DMS53 (cell line): Measurements from ENCODE around the gene GNB1.
A peak's percentile ranks its signal among the peaks of the same experiment; 100 is the strongest.
"Not testable (repeated sequence)": the region's sequence is repeated elsewhere in the genome, so short reads cannot be mapped to it uniquely, and the experiment has no call there.

ENCODE experiments used
- DNase-seq: peaks from one replicate; lab custom pipeline; 2025; lab: John Stamatoyannopoulos, UW

Gene GNB1

DNA sequence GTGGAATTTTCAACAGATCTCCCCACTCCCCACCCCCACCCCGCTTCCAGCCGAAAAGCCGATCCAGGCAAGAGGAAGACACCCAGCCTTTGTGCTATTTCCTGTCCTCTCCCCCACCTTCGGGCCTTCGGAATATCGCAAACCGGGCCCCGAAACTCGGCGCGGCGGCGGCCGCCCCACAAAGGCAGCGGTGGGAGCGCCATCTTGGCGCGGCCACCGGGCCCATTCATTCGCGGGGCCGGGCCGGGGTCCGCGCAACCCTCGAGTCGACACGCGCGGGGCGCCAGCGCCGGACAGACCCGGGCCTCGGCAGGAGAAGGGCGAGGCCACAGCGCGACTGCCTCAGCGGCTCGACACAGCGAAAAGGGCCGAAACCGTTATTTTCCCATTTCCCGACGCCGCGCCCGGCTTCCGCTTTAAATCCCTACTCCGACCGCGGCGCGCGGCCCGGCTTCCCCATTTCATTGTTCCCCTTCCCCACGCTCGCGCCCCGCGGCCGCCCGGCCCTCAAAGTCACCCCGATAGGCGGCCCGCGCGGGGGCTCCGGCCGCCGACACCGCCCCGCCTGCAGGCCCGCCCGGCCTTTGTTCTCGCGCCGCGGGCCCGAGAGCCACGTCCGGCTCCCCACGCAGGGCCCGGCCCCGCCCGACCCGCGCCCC, 911 bp downstream of the GNB1 start:
- peak; percentile 74 for DNase-seq

GRCh38 chr1:1889090-1889750, 1.7 kb downstream of the GNB1 start:
- DNase-seq: peak; percentile 38

GRCh38 chr1:1883890-1884289, 7.0 kb downstream of the GNB1 start:
- DNase-seq: not testable (repeated sequence)

GRCh38 chr1:1883092-1883873, 7.6 kb downstream of the GNB1 start:
- DNase-seq: no peak

DNA sequence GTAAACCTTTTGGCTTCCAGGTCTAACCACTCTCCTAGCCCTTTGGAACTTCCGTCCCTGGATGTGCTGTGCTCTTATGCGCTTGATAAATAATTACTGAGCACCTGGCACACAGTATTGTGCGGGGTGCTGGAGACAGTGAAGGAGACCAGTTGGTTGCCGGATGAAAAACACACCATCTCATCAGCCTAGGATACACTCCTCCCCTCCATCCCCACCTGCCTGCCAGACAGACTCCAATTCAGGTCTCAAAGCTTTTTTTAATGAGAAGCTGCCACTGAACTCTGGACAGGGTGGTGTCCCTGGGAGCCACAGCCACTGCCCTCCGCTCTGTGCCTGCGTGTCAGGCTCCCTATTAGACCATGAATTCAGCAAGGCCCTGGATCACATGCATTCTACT, 9.2 kb downstream of the GNB1 start:
- no peak for DNase-seq

DNA sequence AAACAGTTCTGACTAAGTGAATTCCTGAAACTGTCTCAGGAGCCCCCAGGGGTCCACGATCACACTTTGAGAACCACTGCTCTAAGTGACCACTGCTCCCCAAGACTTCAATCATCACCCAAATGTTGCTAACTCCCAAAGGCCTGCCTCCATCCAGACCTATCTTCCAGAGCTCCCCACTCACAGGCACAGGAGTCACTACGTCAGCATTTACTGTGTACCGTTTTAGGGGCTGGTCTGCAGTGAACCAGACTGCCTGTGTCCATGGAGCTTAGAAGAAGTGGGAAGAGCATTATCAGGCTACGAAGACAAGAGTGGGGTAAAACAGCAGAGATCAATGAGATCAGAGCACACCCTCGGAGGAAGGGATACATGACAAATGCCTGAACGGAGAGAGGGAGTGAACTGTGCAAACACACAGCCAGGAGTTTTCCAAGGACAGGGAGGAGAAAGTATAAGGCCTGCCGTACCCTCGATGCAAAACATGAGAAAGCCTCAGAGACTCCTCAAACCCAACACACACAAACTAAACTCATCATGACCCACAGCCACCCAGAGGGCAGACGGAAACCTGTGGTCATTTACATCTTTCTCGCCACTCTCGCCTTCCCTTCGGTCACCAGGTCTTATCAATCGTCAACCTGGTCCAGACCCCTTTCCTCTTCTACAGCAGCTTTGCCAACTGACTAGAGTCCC, 10.1 kb downstream of the GNB1 start:
- DNase-seq: no peak

- DNase-seq: no peak
Measured at GRCh38 chr1:1879942-1880341, 10.9 kb downstream of the GNB1 start.

GRCh38 chr1:1877865-1878436, 12.9 kb downstream of the GNB1 start:
- DNase-seq: no peak

- DNase-seq: no peak
Measured at GRCh38 chr1:1876335-1876930, 14.5 kb downstream of the GNB1 start.

GRCh38 chr1:1875932-1876331, 15.0 kb downstream of the GNB1 start:
- no peak for DNase-seq

GRCh38 chr1:1874901-1875300, 16.0 kb downstream of the GNB1 start:
- DNase-seq: no peak

DNA sequence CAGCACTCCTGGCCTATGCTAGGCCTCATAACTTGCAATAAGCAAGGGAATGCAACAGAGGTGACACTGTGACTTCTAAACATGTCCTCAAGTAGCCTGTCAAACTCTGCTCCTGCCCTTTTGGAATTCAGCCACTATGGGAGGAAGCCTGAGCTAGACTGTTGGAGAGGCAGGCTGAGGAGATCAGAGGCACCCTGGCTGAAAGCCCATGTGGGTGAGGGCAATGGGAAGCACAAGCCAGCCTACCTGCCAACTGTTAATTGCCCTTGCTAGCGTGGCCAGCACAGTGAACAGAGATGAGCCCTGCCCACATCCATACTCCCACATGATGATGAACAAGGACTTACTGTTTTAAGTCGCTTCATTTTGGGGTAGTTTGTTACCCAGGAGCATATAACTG, 17.7 kb downstream of the GNB1 start:
- no peak for DNase-seq

DNA sequence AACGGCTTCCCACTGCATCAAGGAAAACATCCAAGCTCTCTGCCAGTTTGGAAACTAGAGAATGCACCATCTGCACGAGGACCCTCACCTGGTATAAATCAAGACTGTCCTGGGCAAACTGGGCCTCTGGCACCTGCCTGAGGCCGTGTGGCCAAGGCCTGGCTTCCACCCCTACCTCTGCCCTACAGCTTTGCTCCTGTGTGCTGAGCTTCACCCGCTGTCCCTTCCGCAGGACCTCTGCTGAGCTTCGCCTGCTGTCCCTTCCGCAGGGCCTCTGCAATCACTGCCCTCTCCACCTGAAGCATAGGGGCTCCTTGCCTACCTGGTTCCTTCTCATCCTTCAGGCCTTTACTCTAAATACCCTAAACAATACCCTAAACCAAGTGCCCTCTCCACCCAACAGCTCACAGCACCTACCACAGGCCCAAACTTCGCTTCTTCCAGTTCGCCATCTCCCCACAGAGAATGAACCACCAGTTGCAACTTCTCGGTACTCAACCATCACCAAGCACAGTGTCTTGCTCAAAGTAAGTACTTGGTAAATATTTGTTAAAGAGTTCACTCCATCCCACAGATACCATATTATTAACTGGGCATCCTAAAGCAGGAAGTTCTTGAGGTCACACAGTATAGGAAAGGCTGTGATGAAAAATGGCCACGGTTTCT, 18.4 kb downstream of the GNB1 start:
- no peak for DNase-seq

DNA sequence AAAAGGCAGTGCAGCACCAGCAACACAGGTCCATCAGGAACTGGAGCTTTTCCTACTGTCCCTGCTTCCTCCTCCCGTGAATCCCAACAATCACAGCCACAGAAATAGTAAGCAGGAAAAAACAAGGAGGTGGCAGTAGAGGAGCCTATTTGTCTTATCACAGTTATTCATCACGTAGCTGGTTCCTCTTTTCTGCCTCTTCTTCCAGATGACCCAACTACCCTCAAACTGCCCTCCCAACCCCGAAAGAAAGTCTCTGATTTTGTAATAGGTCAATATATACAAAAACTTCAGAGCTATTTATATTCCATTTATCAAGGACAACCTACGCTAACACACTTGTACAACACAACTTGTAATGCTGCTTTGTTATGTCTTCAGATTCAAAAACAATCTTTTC, 21.4 kb downstream of the GNB1 start:
- DNase-seq: no peak

DNA sequence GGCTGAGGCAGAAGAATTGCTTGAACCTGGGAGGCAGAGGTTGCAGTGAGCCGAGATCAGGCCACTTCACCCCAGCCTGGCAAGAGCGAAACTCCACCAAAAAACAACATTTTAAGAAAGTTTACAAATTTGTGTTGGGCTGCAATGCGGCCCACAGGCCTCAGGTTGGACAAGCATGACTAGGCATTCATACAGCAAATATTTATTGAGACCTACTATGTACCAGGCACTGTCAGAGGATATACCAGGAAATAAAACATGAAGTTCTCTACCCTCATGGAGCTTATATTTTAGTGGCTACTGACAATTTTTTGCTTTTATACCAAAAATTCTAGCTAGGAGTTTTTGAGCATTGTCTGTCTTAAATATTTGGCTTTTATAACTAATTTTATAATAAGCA, 23.7 kb downstream of the GNB1 start:
- no peak for DNase-seq

GRCh38 chr1:1862905-1863547, 27.9 kb downstream of the GNB1 start:
- DNase-seq: no peak

GRCh38 chr1:1861761-1862310, 29.1 kb downstream of the GNB1 start:
- DNase-seq: not testable (repeated sequence)

DNA sequence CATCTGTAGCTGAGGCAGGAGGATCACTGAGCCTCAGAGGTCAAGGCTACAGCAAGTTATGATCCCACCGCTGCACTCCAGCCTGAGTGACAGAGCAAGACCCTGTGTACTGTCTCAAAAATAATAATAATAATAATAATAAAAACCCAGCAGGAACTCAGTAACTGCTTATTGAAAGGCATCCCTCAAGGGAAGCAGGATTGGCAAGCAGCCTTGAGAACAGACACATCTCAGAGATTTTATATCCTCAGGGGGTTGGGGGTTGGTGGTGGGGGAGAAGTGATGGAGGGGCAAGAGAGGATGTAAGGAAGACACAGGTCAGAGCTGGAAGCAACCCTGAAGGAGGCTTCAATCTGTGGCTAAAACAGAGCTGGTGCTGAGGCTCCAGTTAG, 29.6 kb downstream of the GNB1 start:
- no peak for DNase-seq

GRCh38 chr1:1859970-1860697, 30.8 kb downstream of the GNB1 start:
- DNase-seq: not testable (repeated sequence)
